GM18499 (cell line): Measurements from ENCODE around the gene TPM2.
"Not testable (repeated sequence)": the region's sequence is repeated elsewhere in the genome, so short reads cannot be mapped to it uniquely, and the experiment has no call there.

Experiments used
- ATAC-seq: cut with Tn5 transposase; IDR thresholded peaks from one replicate; pipeline ENCODE4 v1.9.1; 2021; ENCODE audit warnings: moderate number of reproducible peaks; ENCODE audit not compliant: insufficient read depth, unreplicated experiment

Gene TPM2

DNA sequence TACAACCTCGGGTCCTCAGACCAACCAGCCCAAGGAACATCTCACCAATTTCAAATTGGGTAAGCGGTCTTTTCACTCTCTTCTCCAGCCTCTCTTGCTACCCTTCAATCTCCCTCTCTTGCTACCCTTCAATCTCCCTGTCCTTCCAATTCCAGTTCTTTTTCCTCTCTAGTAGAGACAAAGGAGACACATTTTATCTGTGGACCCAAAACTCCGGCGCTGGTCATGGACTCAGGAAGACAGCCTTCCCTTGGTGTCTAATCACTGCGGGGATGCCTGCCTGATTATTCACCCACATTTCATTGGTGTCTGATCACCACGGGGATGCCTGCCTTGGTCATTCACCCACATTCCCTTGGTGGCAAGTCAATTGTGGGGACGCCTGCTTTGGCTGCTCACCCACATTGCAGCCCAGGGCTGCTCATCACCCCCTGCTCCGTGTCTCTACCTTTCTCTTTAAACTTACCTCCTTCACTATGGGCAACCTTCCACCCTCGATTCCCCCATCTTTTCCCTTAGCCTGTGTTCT, 52.2 kb downstream of the TPM2 start:
- ATAC-seq = not testable (repeated sequence)

DNA sequence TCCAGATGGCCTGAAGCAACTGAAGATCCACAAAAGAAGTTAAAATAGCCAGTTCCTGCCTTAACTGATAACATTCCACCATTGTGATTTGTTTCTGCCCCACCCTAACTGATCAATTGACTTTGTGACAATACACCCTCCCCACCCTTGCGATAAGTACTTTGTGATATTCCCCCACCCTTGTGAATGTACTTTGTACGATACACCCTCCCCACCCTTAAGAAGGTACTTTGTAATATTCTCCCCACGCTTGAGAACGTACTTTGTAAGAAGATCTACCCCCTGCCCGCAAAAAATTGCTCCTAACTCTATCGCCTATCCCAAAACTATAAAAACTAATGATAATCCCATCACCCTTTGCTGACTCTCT, 52.9 kb downstream of the TPM2 start:
- ATAC-seq = not testable (repeated sequence)

DNA sequence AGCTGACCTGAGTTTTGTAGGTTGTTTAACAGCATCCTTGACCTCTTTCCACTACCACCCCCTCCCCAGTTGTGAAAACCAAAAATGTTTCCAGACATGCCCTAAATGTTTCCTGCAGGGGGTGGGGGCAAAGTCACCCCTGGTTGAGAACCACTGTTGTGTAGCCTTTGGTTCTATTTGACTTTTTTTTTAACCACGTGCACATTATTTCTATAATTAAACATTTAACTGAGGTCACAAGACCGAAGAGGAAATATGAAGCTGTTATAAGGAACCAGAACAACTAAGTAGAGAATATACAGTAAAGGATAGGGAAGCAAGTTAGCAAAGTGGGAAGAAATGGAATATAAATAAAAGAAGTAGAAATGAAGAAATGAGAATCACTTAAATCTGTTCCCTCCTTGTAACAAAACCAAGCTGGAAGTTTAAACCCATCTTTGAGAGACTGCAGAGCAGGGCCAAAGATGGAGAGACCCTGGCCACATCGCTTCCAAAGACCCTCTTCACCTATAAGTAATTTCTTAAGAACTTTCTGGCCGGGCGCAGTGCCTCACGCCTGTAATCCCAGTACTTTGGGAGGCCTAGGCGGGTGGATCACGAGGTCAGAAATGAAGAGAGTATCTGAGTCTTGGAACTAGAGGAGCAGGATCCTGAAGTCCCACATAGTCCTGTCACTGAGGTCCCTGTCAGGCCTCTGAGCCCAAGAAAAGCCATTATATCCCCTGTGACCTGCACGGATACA, 53.4 kb downstream of the TPM2 start:
- no peak for ATAC-seq

DNA sequence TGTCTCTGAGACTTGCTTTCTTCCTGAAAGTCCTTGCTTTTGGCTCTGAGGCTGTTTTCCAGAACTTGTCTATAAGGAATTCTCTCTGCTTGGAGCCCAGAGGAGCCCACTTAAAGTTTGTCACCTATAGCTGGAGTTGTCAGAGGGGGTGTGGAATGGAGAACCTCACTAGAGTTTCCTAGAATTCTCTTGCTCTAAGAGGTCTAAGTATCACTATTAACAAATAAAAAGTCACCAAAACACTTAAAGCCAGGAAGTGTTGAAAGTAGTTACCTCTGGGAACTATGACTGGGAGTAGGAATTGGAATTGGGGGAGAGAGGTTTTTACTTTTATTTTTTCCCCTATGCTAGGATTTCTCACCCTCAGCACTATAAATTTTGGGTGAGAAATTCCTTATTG, 54.0 kb downstream of the TPM2 start:
- no peak for ATAC-seq
